HK-2 (cell line): Measurements from ENCODE around the gene ADAMTSL4.

Experiments used
- DNase-seq: peaks from one replicate; pipeline ENCODE4 v3.0.0-alpha.2; 2018; ENCODE audit not compliant: unreplicated experiment

Gene ADAMTSL4

GRCh38 chr1:150548632-150549495, at the start of gene ADAMTSL4:
Gene ADAMTSL4 (plus strand): TSS chr1:150549408. CDS start chr1:150552289, 2,881 bp downstream.
- DNase-seq = peak; percentile 74

DNA sequence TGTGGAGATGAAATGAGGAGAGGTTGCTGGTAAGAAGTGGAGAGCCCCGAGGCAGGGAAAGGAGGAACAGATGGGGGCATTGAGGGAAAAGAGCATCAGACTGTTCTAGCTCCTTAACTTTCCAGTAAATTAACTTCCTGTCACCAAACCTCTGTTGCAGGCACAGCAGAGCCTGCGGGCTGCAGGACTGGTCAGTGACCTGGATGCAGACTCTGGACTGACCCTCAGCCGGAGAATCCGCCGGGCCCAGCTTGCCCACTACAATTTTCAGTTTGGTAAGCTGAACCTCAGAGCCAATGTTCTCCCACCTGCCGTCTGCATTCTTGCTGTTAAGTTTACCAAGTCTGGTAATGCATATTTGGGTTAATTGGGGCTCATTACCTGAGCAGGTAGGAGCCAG, 43.8 kb upstream of the ADAMTSL4 start:
- DNase-seq = no peak

GRCh38 chr1:150507912-150508864, 41.0 kb upstream of the ADAMTSL4 start, which contains the start of gene ECM1:
Gene ECM1 (plus strand): TSS chr1:150508109. CDS start chr1:150508210, 101 bp downstream.
- DNase-seq = peak; percentile 66

- DNase-seq = no peak
These were observed 40.2 kb upstream of the ADAMTSL4 start for GRCh38 chr1:150508982-150509381.

DNA sequence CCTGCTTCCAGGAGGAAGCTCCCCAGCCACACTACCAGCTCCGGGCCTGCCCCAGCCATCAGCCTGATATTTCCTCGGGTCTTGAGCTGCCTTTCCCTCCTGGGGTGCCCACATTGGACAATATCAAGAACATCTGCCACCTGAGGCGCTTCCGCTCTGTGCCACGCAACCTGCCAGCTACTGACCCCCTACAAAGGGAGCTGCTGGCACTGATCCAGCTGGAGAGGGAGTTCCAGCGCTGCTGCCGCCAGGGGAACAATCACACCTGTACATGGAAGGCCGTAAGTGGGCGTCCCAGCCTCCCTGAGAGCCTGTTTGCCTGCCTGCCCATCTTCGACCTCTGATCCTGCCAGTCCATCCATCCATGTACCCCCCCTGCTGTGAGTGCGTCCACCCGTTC, 37.7 kb upstream of the ADAMTSL4 start:
- no peak for DNase-seq

DNA sequence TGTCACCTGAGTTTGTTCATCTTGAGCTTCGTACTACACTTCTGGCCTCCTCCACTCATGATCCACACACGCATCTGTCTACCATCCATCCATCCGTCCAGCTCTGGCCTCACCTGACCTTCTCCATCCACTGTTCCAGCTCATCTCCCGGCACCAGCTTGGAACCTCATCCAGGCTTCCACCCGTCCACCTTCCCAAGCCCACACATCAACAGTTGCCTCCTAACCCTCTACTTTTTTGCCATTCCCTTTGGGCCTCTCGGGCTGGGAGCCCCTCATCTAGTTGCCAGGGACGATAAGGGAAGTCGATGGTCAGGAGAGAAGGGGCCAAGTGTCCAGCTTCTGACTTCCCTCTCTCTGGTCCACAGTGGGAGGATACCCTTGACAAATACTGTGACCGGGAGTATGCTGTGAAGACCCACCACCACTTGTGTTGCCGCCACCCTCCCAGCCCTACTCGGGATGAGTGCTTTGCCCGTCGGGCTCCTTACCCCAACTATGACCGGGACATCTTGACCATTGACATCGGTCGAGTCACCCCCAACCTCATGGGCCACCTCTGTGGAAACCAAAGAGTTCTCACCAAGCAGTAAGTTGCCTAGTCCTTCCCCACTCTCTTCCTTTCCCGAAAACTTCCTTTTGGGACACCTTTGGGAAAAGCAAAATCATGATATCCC, 37.1 kb upstream of the ADAMTSL4 start:
- no peak for DNase-seq

GRCh38 chr1:150512846-150513245, 36.4 kb upstream of the ADAMTSL4 start:
- no peak for DNase-seq

DNA sequence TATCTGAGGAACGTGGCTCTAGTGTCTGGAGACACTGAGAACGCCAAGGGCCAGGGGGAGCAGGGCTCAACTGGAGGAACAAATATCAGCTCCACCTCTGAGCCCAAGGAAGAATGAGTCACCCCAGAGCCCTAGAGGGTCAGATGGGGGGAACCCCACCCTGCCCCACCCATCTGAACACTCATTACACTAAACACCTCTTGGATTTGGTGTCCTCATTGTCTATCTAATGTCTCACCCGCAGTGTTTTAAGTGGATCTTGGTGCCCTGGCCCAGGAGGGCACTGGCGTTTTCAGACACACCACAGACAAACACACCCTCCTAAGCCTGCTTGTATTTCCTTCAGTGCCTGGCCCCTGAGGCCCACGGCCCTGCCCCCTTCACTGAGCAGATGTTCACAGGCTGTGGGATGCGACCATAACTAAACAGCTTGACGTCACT, 35.8 kb upstream of the ADAMTSL4 start:
- DNase-seq = no peak

- DNase-seq = no peak
These were observed 34.9 kb upstream of the ADAMTSL4 start for GRCh38 chr1:150514260-150514659.

DNA sequence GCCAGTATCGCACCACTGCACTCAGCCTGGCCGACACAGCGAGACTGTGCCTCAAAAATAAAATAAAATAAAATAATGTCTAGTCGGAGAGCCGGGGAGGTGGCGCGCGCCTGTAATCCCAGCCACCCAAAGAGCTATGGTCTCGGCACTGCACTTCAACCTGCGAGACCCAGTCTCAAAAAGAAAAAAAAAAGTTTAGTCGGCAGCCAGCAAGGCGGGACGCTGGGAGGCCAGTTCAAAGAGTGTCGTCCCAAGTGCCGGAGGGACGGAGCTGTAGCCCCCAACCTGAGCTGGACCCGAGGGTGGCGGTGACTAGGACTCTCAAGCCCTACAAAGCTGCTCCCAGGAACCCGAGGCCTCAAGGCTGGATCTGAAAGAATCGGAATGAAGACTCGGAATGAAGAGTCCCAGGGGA, 34.3 kb upstream of the ADAMTSL4 start:
- DNase-seq = no peak

GRCh38 chr1:150515328-150516049, 33.7 kb upstream of the ADAMTSL4 start, which contains the start of gene FALEC:
Gene FALEC (plus strand): TSS chr1:150515752.
- peak; percentile 98 for DNase-seq

DNA sequence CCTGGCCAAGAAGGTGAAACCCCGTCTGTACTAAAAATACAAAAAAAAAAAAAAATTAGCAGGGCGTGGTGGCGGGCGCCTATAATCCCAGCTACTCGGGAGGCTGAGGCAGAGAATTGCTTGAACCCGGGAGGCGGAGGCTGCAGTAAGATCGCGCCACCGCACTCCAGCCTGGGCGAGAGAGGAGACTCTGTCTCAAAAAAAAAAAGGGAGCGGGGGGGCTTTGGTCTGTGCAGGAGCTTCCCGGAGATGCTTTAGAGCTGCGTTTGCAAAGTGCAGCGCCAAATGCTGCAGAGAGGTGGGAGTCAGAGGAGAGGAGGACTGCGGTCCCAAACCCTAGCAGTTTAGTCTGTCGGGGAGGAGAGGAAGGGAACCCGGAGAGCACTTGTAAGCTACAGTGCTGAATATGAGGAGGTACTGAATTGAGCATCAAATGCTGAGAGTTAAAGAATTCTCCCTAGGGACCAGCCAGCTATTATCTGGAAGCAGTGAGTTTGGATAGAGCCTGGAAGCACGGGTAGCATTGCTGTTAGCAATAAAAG, 33.1 kb upstream of the ADAMTSL4 start:
- DNase-seq = no peak

DNA sequence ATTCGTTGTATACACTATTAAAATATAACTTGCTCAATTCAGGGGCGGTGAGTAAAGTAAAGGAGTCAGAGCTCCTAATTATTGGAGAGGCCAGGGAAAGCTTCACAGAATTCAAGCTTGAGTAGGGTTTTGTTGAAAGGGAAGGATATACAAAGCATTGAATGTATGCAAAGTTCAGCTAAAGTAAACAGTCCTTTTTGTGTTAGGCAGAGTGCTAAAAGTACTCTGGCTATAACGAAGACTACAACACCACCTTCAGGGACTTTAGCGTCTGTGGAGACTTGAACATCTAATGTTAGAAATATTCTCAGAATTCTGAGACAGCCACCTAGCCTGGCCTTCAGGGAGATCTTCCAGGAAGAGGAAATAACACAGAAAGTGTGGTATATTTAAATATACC, 32.6 kb upstream of the ADAMTSL4 start:
- DNase-seq = no peak

DNA sequence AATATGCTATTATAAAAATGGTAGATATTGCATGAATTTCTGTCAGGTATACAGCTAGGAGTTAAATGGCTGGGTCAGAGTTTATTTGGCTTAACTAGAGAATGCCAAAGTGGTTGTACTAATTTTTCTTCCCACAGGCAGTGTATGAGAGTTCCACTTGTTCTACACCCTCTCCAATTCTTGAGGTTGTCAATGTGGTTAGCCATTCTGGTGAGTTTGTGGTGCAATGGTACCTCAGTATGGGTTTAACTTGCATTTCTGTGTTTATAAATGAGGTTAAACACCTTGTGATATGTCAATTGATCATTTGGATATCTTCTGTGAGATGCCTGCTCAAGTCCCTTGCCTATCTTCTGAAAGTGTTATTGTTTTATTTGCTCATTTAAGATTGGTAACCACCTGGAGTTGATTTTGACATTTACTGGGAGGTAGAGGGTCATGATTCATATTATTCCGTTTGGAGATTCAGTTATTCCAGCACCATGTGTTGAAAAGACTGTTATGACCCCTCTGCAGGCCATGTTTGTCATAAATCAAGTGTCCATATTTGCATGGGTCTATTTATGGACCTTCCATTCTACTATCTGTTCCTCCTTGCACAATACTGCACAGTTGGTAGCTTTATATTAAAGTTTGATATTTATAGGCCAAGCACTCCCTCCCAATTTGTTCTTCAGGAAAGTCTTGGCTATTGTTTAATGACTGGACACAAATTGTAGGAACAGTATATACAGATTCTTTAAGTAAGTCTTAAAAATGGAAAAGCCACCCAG, 27.8 kb upstream of the ADAMTSL4 start:
- DNase-seq = no peak

DNA sequence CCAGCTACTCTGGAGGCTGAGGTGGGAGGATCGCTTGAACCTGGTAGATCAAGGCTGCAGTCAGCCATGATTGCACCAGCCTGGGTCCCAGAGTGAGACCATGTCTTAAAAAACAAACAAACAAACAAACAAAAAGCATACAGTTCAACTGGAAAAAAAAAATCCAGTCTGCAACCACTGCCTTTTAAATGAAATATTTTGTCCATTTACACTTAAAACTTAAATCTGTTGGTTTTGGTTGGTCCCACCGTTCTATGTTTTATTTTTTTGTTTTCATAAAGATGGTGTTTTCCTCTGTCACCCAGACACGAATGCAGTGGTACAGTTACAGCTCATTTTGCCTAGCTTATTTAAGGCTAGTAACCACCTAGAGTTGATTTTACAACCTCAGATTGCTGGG, 23.9 kb upstream of the ADAMTSL4 start:
- no peak for DNase-seq

DNA sequence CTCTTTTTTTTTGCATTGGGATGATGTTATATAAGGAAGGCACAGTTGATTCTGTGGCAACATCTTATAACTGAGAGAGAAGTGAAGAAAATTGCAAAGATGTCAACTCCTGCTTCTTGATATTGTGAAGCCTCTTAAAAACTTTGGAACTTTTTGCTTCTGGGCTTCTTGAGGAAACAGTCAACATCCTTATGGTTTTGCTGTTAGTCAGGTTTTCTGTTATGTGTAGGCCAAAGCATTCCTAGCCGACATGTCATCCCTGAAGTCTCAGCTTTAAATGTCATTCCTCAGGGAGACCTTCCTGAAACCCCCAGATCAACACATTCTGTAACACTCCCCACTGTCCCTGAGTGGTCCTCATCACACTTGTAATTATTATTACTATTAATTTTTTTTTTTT, 21.0 kb upstream of the ADAMTSL4 start:
- no peak for DNase-seq

DNA sequence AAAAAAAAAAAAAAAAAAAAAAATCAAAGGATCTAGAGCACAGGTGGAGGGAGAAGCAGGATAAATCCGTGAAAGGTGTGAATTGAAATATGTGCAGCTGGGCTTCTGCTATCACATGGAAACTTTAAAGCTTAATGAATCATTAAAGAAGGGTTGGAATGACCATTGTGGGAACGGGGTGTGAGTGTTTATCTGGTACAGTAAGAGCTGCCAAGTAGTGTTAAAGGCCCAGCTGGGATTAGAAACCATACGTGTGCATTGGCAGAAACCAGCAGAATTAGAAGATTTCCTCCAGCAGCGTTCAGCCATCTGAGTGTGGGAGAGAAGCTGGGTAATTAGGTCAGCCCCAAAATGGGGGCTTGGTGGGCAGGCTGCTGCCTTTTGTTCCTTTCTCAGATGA, 20.2 kb upstream of the ADAMTSL4 start:
- no peak for DNase-seq

DNA sequence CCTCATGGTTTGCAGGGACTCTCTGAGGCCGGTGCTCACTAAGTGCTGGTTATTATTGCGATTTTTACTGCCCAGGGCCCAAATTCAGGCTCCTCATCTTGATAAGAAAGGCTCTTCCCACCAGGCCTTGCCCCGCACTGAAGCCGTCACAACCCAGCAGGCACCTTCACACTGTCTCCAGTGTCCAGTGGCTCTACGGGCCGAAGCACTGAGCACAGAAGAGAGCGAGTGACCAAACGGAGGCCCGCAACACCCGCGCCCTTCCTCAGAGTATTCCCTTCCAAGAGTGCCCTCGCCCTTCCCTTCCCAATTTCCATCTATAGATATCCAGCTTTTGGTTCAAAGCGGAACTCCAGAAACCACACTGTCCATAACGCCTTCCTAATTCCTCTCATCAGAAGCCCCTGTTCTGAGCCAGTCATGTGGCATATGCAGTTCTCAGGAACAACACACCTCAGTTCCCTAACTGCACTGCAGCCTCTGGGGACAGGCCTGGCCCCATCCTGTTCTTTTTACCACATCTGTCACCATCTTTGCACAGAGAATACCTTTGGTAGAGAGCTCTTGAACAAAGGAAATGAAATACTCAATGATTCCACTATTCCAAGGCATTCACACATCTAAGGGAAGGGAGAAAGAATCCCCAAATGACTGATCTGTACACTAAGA, 18.6 kb upstream of the ADAMTSL4 start:
- DNase-seq = no peak

DNA sequence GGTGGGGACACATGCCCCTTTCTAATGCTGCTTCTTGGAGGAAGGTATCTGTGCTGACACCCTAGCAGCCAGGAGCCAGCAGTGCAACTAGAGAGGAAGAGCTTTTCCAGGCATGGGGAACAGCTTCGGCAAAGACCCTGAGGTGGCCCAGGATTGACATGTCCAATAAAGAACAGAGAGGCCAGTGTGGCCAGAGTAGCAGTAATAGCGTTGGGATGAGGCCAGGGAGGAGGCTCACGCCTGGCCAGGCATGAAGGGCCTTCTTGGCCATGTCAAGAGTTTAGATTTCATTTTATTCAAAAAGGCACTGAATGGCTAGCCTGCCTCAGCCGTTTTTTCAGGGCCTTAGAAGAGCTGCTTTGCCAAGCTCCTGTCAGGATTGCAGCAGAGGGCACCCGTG, 16.3 kb upstream of the ADAMTSL4 start:
- DNase-seq = no peak
